ENCODE results near the gene ARAF.

The ARAF gene

GRCh38 chrX:47564438-47565085 lies 3.6 kb downstream of the ARAF start:
- H3K4me3 ChIP-seq (ENCODE audit: control insufficient read depth, low read depth, low read length), result no peak overlapping the region
- TF ChIP-seq, protein P1, sequence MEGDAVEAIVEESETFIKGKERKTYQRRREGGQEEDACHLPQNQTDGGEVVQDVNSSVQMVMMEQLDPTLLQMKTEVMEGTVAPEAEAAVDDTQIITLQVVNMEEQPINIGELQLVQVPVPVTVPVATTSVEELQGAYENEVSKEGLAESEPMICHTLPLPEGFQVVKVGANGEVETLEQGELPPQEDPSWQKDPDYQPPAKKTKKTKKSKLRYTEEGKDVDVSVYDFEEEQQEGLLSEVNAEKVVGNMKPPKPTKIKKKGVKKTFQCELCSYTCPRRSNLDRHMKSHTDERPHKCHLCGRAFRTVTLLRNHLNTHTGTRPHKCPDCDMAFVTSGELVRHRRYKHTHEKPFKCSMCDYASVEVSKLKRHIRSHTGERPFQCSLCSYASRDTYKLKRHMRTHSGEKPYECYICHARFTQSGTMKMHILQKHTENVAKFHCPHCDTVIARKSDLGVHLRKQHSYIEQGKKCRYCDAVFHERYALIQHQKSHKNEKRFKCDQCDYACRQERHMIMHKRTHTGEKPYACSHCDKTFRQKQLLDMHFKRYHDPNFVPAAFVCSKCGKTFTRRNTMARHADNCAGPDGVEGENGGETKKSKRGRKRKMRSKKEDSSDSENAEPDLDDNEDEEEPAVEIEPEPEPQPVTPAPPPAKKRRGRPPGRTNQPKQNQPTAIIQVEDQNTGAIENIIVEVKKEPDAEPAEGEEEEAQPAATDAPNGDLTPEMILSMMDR (conservative IDR thresholded peaks at IDR 0.05; ENCODE audit: control insufficient read depth, insufficient read depth, low read depth, low read length), result no peak
- no peak for DNase-seq (ENCODE audit: low read depth)

DNA sequence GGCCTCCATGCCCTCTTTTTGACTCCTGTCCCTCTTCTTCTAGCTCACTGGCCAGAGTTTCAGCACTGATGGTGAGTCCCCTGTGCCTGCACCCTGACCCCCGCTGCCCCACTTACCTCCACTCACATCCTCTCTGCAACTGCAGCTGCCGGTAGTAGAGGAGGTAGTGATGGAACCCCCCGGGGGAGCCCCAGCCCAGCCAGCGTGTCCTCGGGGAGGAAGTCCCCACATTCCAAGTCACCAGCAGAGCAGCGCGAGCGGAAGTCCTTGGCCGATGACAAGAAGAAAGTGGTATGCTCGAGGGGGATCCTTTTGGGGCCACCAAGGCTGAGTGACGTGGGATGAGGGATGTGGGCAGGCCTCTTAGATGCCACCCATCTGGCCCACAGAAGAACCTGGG lies 5.8 kb downstream of the ARAF start:
- TF ChIP-seq, protein P1 (conservative IDR thresholded peaks at IDR 0.05; ENCODE audit: control insufficient read depth, insufficient read depth, low read depth, low read length), result no peak
- H3K4me3 ChIP-seq (ENCODE audit: control insufficient read depth, low read depth, low read length), result no peak overlapping the region
- DNase-seq (ENCODE audit: low read depth), result no peak

DNA sequence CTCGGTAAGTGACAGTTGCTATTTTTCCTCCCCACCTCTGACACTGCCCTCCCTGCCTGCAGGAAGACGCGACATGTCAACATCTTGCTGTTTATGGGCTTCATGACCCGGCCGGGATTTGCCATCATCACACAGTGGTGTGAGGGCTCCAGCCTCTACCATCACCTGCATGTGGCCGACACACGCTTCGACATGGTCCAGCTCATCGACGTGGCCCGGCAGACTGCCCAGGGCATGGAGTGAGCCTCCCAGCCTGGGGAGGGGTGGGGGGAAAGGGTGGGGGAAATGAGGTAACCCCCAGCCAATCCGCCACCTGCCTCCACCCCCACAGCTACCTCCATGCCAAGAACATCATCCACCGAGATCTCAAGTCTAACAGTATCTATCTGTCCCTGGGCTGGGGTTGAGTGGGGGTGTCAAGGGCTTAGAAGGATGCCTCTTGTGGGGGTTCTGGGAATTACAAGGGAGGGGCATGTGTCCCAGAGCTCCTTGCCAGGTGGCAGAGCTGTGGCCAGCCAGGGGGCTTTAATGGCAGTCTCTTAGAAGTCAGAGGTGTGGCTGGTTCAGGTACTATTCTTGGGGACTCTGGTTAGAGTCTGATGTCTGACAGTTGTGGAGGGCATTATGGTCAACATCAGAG lies 7.8 kb downstream of the ARAF start:
- H3K4me3 ChIP-seq (ENCODE audit: control insufficient read depth, low read depth, low read length), result no peak overlapping the region
- DNase-seq (ENCODE audit: low read depth), result peak; percentile 47
- TF ChIP-seq, protein P1 (conservative IDR thresholded peaks at IDR 0.05; ENCODE audit: control insufficient read depth, insufficient read depth, low read depth, low read length), result peak; percentile 29

GRCh38 chrX:47570794-47571193 lies 9.8 kb downstream of the ARAF start:
- no peak overlapping the region for H3K4me3 ChIP-seq (ENCODE audit: control insufficient read depth, low read depth, low read length)
- DNase-seq (ENCODE audit: low read depth), result no peak
- TF ChIP-seq, protein P1 (conservative IDR thresholded peaks at IDR 0.05; ENCODE audit: control insufficient read depth, insufficient read depth, low read depth, low read length), result no peak

DNA sequence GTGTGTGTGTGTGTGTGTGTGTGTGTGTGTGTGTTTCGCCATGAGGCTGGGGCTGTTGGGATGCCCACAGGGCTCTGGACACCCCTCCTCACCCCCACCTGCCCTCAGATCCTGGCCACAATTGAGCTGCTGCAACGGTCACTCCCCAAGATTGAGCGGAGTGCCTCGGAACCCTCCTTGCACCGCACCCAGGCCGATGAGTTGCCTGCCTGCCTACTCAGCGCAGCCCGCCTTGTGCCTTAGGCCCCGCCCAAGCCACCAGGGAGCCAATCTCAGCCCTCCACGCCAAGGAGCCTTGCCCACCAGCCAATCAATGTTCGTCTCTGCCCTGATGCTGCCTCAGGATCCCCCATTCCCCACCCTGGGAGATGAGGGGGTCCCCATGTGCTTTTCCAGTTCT lies 10.2 kb downstream of the ARAF start:
- TF ChIP-seq, protein P1 (conservative IDR thresholded peaks at IDR 0.05; ENCODE audit: control insufficient read depth, insufficient read depth, low read depth, low read length), result no peak
- DNase-seq (ENCODE audit: low read depth), result no peak
- no peak overlapping the region for H3K4me3 ChIP-seq (ENCODE audit: control insufficient read depth, low read depth, low read length)

DNA sequence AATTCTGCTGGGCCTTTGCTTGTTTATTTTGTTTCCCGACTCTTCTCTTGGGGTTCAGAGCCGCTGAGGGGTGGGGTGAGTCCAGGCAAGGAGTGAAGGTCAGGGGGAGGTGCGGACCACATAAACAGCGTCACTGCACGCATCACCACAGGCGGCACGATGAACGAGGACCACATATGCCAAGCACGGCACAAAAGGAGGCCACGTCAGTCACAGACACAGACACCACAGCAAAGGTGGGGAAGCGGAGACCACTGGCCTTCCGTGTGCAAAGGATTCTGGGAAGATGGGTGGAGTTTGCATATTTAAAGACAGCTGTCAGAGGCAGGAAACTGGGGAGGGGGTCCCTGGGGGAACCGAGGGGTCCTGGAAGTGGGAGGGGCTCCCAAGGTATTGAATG lies 10.9 kb downstream of the ARAF start:
- no peak overlapping the region for H3K4me3 ChIP-seq (ENCODE audit: control insufficient read depth, low read depth, low read length)
- DNase-seq (ENCODE audit: low read depth), result no peak
- TF ChIP-seq, protein P1 (conservative IDR thresholded peaks at IDR 0.05; ENCODE audit: control insufficient read depth, insufficient read depth, low read depth, low read length), result no peak
